DND-41 (cell line): Measurements from ENCODE around the gene HIGD1B.

Source experiments
- CTCF ChIP-seq: IDR thresholded peaks from 2 replicates; pipeline ENCODE4 v1.5.1; 2012; ENCODE audit warnings: borderline replicate concordance, low read length, moderate library complexity, mild to moderate bottlenecking; ENCODE audit not compliant: poor library complexity, severe bottlenecking; ENCODE audit errors: extremely low read depth
- EZH2 ChIP-seq: IDR thresholded peaks from 3 replicates; pipeline ENCODE4 v1.6.1; 2012; ENCODE audit warnings: borderline replicate concordance, low read depth, mild to moderate bottlenecking, moderate library complexity, low read length, inconsistent platforms; ENCODE audit not compliant: severe bottlenecking

DNA sequence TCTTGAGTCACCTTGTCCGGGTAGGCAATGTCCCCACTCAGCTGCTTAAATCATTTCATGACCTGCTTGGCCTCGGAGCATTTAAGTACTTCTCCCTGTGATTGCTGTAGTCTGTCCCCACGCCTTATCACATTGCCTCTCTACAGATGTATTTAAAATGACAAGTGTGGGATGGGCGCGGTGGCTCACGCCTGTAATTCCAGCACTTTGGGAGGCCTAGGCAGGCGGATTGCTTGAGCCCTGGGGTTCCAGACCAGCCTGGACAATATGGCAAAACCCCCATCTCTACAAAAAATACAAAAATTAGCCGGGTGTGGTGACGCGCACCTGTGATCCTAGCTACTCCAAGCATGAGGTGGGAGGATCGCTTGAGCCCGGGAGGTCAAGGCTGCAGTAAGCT, 16.3 kb upstream of the HIGD1B start:
- TF ChIP-seq CTCF (no peak), EZH2 (no peak)
